Neuron (in vitro differentiated cells): ENCODE measurements around the gene ARID3A.
"Not testable (repeated sequence)": the region's sequence is repeated elsewhere in the genome, so short reads cannot be mapped to it uniquely, and the experiment has no call there.

Source experiments
- H2AFZ ChIP-seq: one replicate; pipeline ENCODE4 v1.6.1; 2013; ENCODE audit warnings: low read depth, mild to moderate bottlenecking, inconsistent platforms, low read length, moderate library complexity
- H3K27me3 ChIP-seq: one replicate; pipeline ENCODE4 v1.6.1; 2013; ENCODE audit warnings: low read length; ENCODE audit not compliant: insufficient read depth
- H3K36me3 ChIP-seq: one replicate; pipeline ENCODE4 v1.6.1; 2013; ENCODE audit warnings: low read length; ENCODE audit not compliant: insufficient read depth
- H3K4me1 ChIP-seq: one replicate; pipeline ENCODE4 v1.6.1; 2013; ENCODE audit warnings: low read length; ENCODE audit not compliant: insufficient read depth
- H3K4me3 ChIP-seq: 2 replicates; pipeline ENCODE4 v1.5.1; 2013; ENCODE audit warnings: mild to moderate bottlenecking, low read length, moderate library complexity
- H3K9me3 ChIP-seq: one replicate; pipeline ENCODE4 v1.6.1; 2013; ENCODE audit warnings: low read length

Gene ARID3A

DNA sequence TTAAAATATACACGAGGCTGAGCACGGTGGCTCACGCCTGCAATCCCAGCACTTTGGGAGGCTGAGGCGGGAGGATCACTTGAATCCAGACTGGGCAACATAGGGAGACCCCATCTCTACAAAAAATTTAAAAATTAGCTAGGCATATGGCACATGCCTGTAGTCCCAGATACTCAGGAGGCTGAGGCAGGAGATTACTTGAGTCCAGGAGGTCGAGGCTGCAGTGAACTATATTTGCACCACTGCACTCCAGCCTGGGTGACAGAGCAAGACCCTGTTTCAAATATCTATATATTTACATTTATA lies 98.0 kb downstream of the ARID3A start:
- H2AFZ ChIP-seq, H3K36me3 ChIP-seq, H3K4me3 ChIP-seq, H3K9me3 ChIP-seq, H3K27me3 ChIP-seq: not testable (repeated sequence)
- peaks cover 28% of the 10 kb centered on the region for H3K4me1 ChIP-seq

DNA sequence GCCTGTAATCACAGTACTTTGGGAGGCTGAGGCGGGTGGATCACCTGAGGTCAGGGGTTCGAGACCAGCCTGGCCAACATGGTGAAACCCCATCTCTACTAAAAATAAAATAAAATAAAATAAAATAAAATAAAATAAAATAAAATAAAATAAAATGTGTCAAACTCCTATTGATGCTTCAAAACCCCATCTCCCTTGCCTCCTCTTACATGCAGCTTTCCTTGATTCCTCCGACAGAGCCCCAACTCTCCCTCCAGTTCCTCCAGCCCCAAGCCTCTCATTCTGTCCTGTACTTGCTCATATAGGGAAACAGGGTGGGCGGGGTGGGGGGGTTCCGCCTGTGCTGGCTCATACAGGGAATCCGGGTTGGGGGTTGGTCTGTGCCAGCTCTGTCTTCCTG lies 99.2 kb downstream of the ARID3A start:
- H3K4me1 ChIP-seq, result peaks cover 17% of the 10 kb centered on the region
- H2AFZ ChIP-seq, H3K4me3 ChIP-seq, H3K36me3 ChIP-seq, H3K27me3 ChIP-seq, H3K9me3 ChIP-seq: not testable (repeated sequence)
